K562 (cell line): ENCODE results near the gene BTBD10. TPM values are rescaled to one million over a fixed set of nuclear protein-coding genes. Genes with fewer than 3 reads are reported as not detected.

Experiments
- ATAC-seq: fragments of 200-7000 bp; cut with Tn5 transposase; 3 replicates; pipeline ENCODE4 v1.9.1; 2020; ENCODE audit warnings: moderate library complexity
- BruUV-seq: library from RNA; stranded (reverse); fragments of 400-500 nt; replicated peaks from 2 replicates; lab custom pipeline; 2021; lab: Mats Ljungman, UMichigan
- CTCF ChIA-PET: fragments of 300-600 bp; formaldehyde crosslinking; extraction: SDS; loops from one replicate; lab custom pipeline; 2021; ENCODE audit warnings: low intra/inter-chr PET ratio; lab: Yijun Ruan, JAX
- POLR2A ChIA-PET: fragments of 300-600, 350-650 bp; sonication (Branson Sonifier 250); formaldehyde crosslinking; extraction: SDS; loops from one replicate; lab custom pipeline; 2021; ENCODE audit warnings: antibody characterized with exemption, inconsistent platforms; lab: Yijun Ruan, JAX
- DNase-seq, 4 experiments: peaks; one replicate each; pipeline versions ENCODE4 v3.0.0 to v3.0.0-alpha.2; 2011 to 2018; ENCODE audit warnings: low spot score in 3 of 4, mixed read lengths in 3 of 4; ENCODE audit errors: extremely low read depth in 1 of 4
- FAIRE-seq: peaks from 2 replicates; lab custom pipeline; 2011; peaks lifted over from hg19 to GRCh38; lab: Jason Lieb, UNC
- H2AFZ ChIP-seq: 2 replicates; pipeline ENCODE4 v1.6.0; 2011; ENCODE audit warnings: low read depth, low read length, control low read depth, inconsistent platforms
- H3K27ac ChIP-seq: fragments of 200-600 bp; 3 replicates; pipeline ENCODE4 v1.8.0; 2011; ENCODE audit warnings: low read depth, mild to moderate bottlenecking, control low read depth, inconsistent platforms, low read length, moderate library complexity, mixed read lengths; ENCODE audit errors: extremely low read depth
- H3K27me3 ChIP-seq, 2 experiments: fragments of 300-600 bp in 1 of 2; 2 replicates in 1 of 2; 3 replicates in 1 of 2; pipeline versions ENCODE4 v1.6.0 to v1.8.0; 2011; ENCODE audit warnings: inconsistent platforms in 2 of 2, low read length in 2 of 2, mild to moderate bottlenecking in 1 of 2, mixed read lengths in 1 of 2, moderate library complexity in 1 of 2; ENCODE audit not compliant: control insufficient read depth in 2 of 2, insufficient read depth in 2 of 2
- H3K36me3 ChIP-seq: fragments of 300-600 bp; 3 replicates; pipeline ENCODE4 v1.8.0; 2011; ENCODE audit warnings: mild to moderate bottlenecking, low read length, inconsistent platforms; ENCODE audit not compliant: control insufficient read depth, insufficient read depth
- H3K4me1 ChIP-seq, 2 experiments: fragments of 200-600 bp in 1 of 2; replicated peaks in 1 of 2; 2 replicates in 1 of 2; 3 replicates in 1 of 2; pipeline versions ENCODE4 v1.5.1 to v1.8.0; 2011; ENCODE audit warnings: inconsistent platforms in 2 of 2, low read length in 2 of 2, mild to moderate bottlenecking in 1 of 2, mixed read lengths in 1 of 2, moderate library complexity in 1 of 2; ENCODE audit not compliant: control insufficient read depth in 2 of 2, insufficient read depth in 2 of 2
- H3K4me2 ChIP-seq: 2 replicates; pipeline ENCODE4 v1.6.1; 2011; ENCODE audit warnings: low read length, control low read depth, inconsistent platforms, mixed read lengths; ENCODE audit not compliant: insufficient read depth
- H3K4me3 ChIP-seq: fragments of 200-600 bp; sonication (generic), shearing (Covaris generic); 2 replicates; pipeline ENCODE4 v1.5.1; 2016; ENCODE audit warnings: control low read depth, inconsistent platforms
- H3K79me2 ChIP-seq: fragments of 200-600 bp; 3 replicates; pipeline ENCODE4 v1.8.0; 2011; ENCODE audit warnings: low read length, inconsistent platforms; ENCODE audit not compliant: control insufficient read depth, insufficient read depth
- H3K9ac ChIP-seq, 2 experiments: 2 replicates each; pipeline versions ENCODE4 v1.6.0 to v1.6.1; 2011; ENCODE audit warnings: low read depth in 2 of 2, low read length in 2 of 2, control low read depth in 1 of 2, inconsistent platforms in 1 of 2, mild to moderate bottlenecking in 1 of 2, mixed read lengths in 1 of 2; ENCODE audit not compliant: insufficient read depth in 1 of 2
- H3K9me1 ChIP-seq: one replicate; pipeline ENCODE4 v1.6.0; 2011; ENCODE audit warnings: inconsistent platforms, mild to moderate bottlenecking, low read length, moderate library complexity; ENCODE audit not compliant: control insufficient read depth, insufficient read depth
- H3K9me3 ChIP-seq: replicated peaks from 2 replicates; pipeline ENCODE4 v1.5.1; 2011; ENCODE audit warnings: low read depth, low read length, inconsistent platforms; ENCODE audit not compliant: control insufficient read depth, insufficient read depth
- H4K20me1 ChIP-seq: replicated peaks from 2 replicates; pipeline ENCODE4 v1.6.1; 2011; ENCODE audit warnings: low read length, inconsistent platforms, mixed read lengths; ENCODE audit not compliant: control insufficient read depth, insufficient read depth
- GTF2A2 ChIP-seq: IDR thresholded peaks from 2 replicates; pipeline ENCODE4 v1.6.1; 2016; ENCODE audit warnings: mild to moderate bottlenecking, missing genetic modification characterization, missing compliant biosample characterization
- ILF3 ChIP-seq: fragments of 450-650 bp; IDR thresholded peaks from 2 replicates; pipeline ENCODE4 v1.6.1; 2018; ENCODE audit warnings: antibody characterized with exemption, mild to moderate bottlenecking, moderate library complexity, borderline replicate concordance
- KDM4B ChIP-seq, 2 experiments: fragments of 450-650 bp in 1 of 2; sonication (generic) in 1 of 2; IDR thresholded peaks; 2 replicates each; pipeline ENCODE4 v1.6.1; 2016 to 2017; ENCODE audit warnings: borderline replicate concordance in 2 of 2, antibody characterized with exemption in 1 of 2, low read depth in 1 of 2, mild to moderate bottlenecking in 1 of 2
- PTBP1 ChIP-seq: fragments of 200-400 bp; formaldehyde crosslinking; IDR thresholded peaks from 2 replicates; pipeline ENCODE4 v1.6.1; 2017; ENCODE audit warnings: low read depth, low read length
- ZNF589 ChIP-seq: fragments of 200-800 bp; sonication (Bioruptor generic); IDR thresholded peaks from 2 replicates; pipeline ENCODE4 v1.6.1; 2016; ENCODE audit warnings: low read depth, missing genetic modification characterization, missing compliant biosample characterization
- WGBS: fragments of 100-300 bp; shearing (Covaris generic); methylation state at CpG from one replicate; pipeline ENCODE4 v1.1.6; 2016; ENCODE audit warnings: low coverage, mixed read lengths; ENCODE audit not compliant: insufficient coverage; ENCODE audit errors: missing lambda C conversion rate; 5-methylcytosine and 5-hydroxymethylcytosine counted together
- in situ Hi-C: fragments of 300-500 bp; cut with MboI; formaldehyde crosslinking; loops from 4 replicates; pipeline ENCODE4 v1.15.0; 2018; ENCODE audit warnings: inconsistent platforms, mixed read lengths
- intact Hi-C: fragments of 100-400 bp; cut with micrococcal nuclease; formaldehyde crosslinking; loops from 2 replicates; pipeline ENCODE4 v1.14.2; 2022
- polyA plus RNA-seq, 8 experiments: library from polyadenylated mRNA; depleted of rRNA in 4 of 8; stranded (reverse) in 5 of 8; unstranded in 3 of 8; fragments of >200 nt; fragmentation: Nextera tagmentation in 2 of 8; fragmentation: Illumina TruSeq in 1 of 8; extraction: Ambion mirVana in 2 of 8; extraction: Trizol in 1 of 8; gene quantifications; 2 replicates each; pipeline versions ENCODE4 v1.2.1 to v1.2.3, GENCODE V29; 2011 to 2014; ENCODE audit warnings: inconsistent platforms in 1 of 8, missing spikeins in 1 of 8
- total RNA-seq, 7 experiments: library from RNA; depleted of rRNA in 6 of 7; stranded (reverse); fragments of >200 nt in 6 of 7; fragmentation: Illumina TruSeq in 2 of 7; extraction: Trizol in 2 of 7; gene quantifications; 2 replicates each; pipeline versions ENCODE4 v1.2.1 to v1.2.3, GENCODE V29; 2011 to 2021; ENCODE audit warnings: low replicate concordance in 1 of 7
- TF ChIP-seq, protein P1 (sequence below), 2 experiments: fragments of 450-650 bp in 1 of 2; sonication (generic) in 1 of 2; formaldehyde crosslinking; conservative IDR thresholded peaks; 2 replicates each; pipeline versions ENCODE4 v1.4.0 to v1.8.1; 2020 to 2022; ENCODE audit warnings: mild to moderate bottlenecking in 1 of 2, missing genetic modification reagents in 1 of 2
- TF ChIP-seq, protein P2 (sequence below): fragments of 250-450 bp; sonication (Bioruptor Pico); IDR thresholded peaks from 2 replicates; pipeline ENCODE4 v1.4.0; 2020; ENCODE audit warnings: borderline replicate concordance
- TF ChIP-seq, protein P3 (sequence below), 2 experiments: IDR thresholded peaks; 2 replicates each; pipeline ENCODE4 v1.6.1; 2011; ENCODE audit warnings: borderline replicate concordance in 1 of 2, control low read depth in 1 of 2, low read depth in 1 of 2, low read length in 1 of 2, mild to moderate bottlenecking in 1 of 2, mixed read lengths in 1 of 2, moderate library complexity in 1 of 2; ENCODE audit not compliant: insufficient read depth in 1 of 2, insufficient read length in 1 of 2, poor library complexity in 1 of 2, severe bottlenecking in 1 of 2; ENCODE audit errors: extremely low read depth in 1 of 2
- TF ChIP-seq, protein P4 (sequence below): fragments of 450-650 bp; IDR thresholded peaks from 2 replicates; pipeline ENCODE4 v1.6.1; 2016; ENCODE audit warnings: mild to moderate bottlenecking

Gene BTBD10
- total and polyA plus RNA-seq, 9 of the 15 experiments (the other 6 are each of a cell fraction or from before 2014, with no cell fraction given), result 11.6 to 22.8 (median 16.3) TPM

DNA sequence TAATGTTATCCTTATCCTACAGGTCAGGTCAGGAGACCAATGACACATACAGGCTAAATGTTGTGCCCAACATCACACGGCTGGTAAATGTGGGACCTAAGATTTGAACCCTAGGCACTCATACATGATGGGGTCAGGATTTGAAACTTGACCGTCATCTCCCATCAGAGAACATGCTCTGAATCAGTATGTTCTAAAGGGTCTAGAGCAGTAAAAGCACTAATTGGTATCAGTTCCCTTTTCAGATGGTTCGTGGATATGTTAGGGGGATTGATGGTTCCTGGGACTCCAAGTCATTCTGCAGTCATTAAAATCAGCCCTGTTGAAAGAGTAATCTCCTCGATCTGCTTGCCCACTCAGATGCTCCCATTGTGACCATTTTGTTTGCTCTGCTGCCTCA lies 120.0 kb downstream of the BTBD10 start:
- Histone ChIP-seq H3K36me3 (no peaks in the 10 kb centered on the region), H3K9me3 (no peaks in the 10 kb centered on the region)
- whole genome bisulfite sequencing, result 1% methylated on average over 4 of the region's 4 CpGs
- intact Hi-C loops, result no loop called here
- DNase-seq, result no peak
- no peak for ATAC-seq
- TF ChIP-seq PTBP1 (no peak), GTF2A2 (tag) (no peak), ILF3 (no peak), KDM4B (IDR thresholded peaks at IDR 0.05; ENCODE audit: borderline replicate concordance in 2 of 2, low read depth in 1 of 2) (no peak), ZNF589 (no peak)
- TF ChIP-seq, protein P1, sequence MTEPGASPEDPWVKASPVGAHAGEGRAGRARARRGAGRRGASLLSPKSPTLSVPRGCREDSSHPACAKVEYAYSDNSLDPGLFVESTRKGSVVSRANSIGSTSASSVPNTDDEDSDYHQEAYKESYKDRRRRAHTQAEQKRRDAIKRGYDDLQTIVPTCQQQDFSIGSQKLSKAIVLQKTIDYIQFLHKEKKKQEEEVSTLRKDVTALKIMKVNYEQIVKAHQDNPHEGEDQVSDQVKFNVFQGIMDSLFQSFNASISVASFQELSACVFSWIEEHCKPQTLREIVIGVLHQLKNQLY (CRISPR knock-in tag; conservative IDR thresholded peaks at IDR 0.05), result no peak
- TF ChIP-seq, protein P2, sequence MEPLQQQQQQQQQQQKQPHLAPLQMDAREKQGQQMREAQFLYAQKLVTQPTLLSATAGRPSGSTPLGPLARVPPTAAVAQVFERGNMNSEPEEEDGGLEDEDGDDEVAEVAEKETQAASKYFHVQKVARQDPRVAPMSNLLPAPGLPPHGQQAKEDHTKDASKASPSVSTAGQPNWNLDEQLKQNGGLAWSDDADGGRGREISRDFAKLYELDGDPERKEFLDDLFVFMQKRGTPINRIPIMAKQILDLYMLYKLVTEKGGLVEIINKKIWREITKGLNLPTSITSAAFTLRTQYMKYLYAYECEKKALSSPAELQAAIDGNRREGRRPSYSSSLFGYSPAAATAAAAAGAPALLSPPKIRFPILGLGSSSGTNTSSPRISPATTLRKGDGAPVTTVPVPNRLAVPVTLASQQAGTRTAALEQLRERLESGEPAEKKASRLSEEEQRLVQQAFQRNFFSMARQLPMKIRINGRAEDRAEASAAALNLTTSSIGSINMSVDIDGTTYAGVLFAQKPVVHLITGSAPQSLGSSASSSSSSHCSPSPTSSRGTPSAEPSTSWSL (CRISPR knock-in tag), result no peak
- TF ChIP-seq, protein P3, sequence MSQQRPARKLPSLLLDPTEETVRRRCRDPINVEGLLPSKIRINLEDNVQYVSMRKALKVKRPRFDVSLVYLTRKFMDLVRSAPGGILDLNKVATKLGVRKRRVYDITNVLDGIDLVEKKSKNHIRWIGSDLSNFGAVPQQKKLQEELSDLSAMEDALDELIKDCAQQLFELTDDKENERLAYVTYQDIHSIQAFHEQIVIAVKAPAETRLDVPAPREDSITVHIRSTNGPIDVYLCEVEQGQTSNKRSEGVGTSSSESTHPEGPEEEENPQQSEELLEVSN (IDR thresholded peaks at IDR 0.05; ENCODE audit: borderline replicate concordance in 1 of 2, extremely low read depth in 1 of 2, insufficient read depth in 1 of 2, insufficient read length in 1 of 2, low read depth in 1 of 2, low read length in 1 of 2, poor library complexity in 1 of 2, severe bottlenecking in 1 of 2), result no peak
- TF ChIP-seq, protein P4, sequence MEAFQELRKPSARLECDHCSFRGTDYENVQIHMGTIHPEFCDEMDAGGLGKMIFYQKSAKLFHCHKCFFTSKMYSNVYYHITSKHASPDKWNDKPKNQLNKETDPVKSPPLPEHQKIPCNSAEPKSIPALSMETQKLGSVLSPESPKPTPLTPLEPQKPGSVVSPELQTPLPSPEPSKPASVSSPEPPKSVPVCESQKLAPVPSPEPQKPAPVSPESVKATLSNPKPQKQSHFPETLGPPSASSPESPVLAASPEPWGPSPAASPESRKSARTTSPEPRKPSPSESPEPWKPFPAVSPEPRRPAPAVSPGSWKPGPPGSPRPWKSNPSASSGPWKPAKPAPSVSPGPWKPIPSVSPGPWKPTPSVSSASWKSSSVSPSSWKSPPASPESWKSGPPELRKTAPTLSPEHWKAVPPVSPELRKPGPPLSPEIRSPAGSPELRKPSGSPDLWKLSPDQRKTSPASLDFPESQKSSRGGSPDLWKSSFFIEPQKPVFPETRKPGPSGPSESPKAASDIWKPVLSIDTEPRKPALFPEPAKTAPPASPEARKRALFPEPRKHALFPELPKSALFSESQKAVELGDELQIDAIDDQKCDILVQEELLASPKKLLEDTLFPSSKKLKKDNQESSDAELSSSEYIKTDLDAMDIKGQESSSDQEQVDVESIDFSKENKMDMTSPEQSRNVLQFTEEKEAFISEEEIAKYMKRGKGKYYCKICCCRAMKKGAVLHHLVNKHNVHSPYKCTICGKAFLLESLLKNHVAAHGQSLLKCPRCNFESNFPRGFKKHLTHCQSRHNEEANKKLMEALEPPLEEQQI, result no peak
- TF ChIP-seq, all 486 proteins: peak for 0
- Histone ChIP-seq H3K27ac (no peak overlapping the region), H3K4me1 (peaks cover 0 to 7% of the 10 kb centered on the region in 2 experiments; a peak in 1 of 5 replicates), H4K20me1 (0 out of 2 replicates have a peak, but pooled peaks cover 7% of the 10 kb centered on the region), H3K9me1 (no peaks in the 10 kb centered on the region), H3K27me3 (peaks cover 0 to 23% of the 10 kb centered on the region in 2 experiments; a peak in 3 of 5 replicates), H3K79me2 (no peaks in the 10 kb centered on the region), H3K9ac (no peak overlapping the region), H2AFZ (no peak overlapping the region), H3K4me2 (no peak overlapping the region), H3K4me3 (no peak overlapping the region)
- POLR2A ChIA-PET, result no interaction called here
- CTCF ChIA-PET, result interaction anchor here (0.8 to 2.8 kb wide), 4 partner anchors 12 to 161 kb away, joined by 3 to 21 read pairs (median 9); no protein-coding TSS in a partner anchor
- no TSS peak for BruUV-seq
- in situ Hi-C loops, result loop anchor here (10.0 kb wide), 2 partner anchors 138 to 428 kb away; no protein-coding TSS in a partner anchor
- FAIRE-seq, result no peak
